ENCODE measurements around the gene PLP2.

PLP2 gene

DNA sequence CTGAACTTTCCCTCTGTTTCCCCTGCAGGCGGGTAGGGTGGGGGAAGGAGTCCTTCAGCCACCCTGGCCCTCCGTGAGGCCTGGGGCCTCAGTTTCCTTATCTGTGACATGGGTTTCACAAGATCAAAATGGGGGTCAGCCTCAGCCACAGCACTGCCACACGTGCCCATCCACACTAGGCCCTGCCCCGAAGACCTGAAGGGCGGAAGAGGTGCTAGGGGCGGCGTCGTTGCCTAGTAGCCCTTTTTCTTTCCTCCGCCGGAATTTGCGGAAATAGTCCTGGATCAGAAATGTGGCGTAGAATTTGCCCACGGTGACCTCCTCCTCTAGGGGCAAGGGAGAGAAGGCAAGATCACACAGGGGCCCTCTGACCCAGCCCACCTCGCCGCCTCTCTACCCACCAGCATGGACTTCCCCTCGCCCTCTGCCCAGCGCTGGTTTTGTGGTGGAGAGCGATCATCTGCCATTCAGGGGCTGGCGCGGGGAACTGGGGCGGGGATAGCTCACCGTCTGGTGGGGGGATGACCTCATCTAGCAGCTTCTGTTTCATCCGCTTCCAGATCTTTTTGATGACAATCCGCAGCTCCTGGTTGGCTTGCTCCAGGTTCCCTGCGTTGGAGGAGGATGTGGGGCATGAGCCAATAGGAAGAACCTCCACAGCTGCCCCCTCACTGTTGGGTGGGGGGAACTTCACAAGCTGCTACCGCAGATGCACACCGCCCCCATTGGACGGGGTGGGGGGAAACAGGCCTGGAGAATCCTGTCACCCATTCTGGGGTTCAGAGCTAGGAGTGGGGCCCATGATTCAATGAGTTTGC lies 37.9 kb downstream of the PLP2 start:
- no peak for DNase-seq (ENCODE audit: low read depth)

DNA sequence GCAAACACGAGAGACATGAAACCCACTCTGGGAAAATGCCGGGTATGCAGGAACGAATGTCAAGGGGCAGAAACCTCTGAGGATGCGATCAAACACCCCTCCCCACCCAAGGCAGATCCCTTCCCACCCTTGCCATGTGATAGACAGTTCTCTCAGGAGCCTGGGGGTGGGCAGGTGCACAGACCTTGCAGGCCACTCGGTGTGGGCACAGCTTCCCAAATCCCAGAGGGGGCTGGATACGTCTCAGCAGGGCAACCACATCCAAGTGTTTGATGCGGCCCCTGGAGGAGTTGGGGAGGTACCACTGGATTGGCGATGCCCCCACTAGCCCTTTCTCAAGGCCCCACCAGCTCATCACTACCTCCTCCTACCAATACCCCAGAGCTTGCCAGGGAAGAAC lies 38.7 kb downstream of the PLP2 start:
- no peak for DNase-seq (ENCODE audit: low read depth)

DNA sequence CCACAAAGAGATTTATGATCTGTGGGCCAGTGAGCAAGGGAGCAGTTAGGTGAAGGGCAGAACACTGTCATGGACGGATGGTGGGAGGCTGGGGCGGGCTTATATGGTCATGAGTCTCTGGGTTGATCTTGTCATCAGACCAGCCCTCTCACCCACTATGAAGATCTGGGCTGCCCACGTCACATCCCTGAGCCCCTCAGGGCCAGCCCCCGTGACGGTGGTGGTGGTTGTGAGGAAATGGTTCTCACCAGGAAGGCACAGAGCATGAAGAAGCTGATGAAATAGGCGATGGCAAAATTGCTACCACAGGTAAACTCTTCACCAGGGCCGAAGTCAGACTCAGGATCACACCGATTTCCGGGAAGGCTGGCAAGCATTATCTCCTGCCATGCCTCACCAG lies 39.4 kb downstream of the PLP2 start:
- DNase-seq (ENCODE audit: low read depth), result no peak

DNA sequence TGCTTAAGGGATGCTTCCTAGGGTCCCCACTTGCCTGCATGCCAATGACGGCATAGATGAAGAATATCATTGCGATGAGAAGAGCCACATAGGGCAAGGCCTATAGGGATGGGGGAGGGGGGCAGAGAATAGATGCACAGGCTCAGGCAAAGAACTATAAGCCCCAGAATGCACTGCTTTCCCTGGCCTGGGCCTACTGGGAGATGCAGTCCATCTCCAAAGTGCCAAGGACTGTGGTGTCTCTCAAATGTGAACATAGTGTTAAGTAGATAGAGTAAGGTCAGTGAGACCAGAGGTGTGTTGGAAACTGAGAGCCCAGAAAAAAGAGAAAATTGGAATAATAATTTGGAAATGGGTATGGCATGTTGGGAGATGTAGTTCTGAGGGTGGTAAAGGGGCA lies 40.5 kb downstream of the PLP2 start:
- DNase-seq (ENCODE audit: low read depth), result no peak

DNA sequence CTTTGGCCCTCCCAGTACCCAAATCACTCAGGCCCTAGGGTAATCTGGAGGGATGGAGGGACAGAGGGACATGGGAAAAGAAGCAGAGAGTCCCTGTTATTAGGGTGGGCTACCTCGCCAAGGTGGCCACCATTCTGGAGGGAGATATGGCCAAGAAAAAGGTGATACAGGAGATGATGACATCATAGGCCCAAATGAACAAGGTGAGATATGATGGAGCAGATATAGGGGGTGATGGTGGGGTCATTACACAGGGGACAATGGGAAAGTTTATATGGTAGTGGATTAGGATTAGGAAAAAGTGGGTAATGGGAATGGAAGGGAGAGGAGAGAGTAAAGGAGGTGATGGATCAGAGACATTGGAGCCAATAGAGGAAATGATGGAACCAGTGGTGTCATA lies 41.2 kb downstream of the PLP2 start:
- DNase-seq (ENCODE audit: low read depth), result no peak

DNA sequence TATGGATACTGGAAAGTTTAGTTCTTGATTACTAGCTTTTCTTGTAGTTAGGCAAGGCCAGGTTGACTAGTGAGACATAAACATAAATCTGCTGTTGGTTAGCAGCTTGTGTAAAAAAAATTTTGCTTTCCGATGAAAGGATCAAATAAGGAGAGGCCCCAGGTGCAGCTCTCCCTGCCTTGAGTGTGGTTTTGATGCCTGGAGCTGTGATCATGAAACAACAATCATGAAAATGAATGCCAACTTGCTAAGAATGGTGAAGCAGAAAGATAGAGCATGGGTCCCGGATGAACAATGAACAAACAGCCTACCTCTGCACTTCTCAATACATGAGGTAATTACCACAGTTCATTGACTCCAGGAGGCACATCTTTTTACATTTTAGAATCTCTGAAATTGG lies 42.7 kb downstream of the PLP2 start:
- DNase-seq (ENCODE audit: low read depth), result no peak

DNA sequence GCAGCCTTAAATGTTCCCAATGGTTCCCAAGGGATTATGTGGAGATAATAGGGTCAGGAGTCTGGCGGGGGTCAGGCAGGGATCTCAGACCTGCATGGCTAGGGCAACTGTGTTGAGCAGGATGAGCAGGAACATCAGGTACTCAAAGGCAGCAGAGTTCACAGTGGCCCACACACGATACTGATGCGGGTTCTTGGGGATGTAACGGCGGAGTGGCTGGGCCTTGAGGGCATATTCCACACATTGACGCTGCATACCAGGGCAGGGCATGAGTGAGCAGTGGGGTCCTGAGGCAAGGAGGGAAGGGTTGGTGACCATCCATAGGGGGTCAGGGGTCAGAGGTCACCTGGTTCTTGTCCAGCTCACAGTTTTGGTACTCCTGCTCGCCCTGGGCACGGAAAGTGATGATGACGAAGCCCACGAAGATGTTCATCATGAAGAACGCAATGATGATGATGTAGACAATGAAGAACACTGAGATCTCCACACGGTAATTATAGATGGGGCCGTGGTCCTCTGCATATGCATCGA lies 43.4 kb downstream of the PLP2 start:
- no peak for DNase-seq (ENCODE audit: low read depth)

DNA sequence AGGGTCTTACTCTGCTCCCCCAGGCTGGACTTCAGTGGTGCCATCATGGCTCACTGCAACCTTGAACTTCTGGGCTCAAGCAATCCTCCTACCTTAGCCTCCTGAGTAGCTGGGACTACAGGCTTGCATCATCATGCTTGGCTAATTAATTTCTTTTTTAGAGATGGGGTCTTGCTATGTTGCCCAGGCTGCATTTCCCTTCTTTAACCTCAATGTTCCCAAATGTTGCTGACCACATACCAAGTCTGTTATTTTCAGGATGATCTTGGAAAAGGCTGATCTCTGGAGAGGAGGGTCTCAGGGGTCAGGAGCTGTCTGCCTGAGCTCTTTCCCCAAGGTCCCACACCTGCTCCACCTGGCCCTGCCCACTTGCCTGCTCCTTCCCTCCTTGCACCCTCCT lies 48.4 kb downstream of the PLP2 start:
- DNase-seq (ENCODE audit: low read depth), result no peak

DNA sequence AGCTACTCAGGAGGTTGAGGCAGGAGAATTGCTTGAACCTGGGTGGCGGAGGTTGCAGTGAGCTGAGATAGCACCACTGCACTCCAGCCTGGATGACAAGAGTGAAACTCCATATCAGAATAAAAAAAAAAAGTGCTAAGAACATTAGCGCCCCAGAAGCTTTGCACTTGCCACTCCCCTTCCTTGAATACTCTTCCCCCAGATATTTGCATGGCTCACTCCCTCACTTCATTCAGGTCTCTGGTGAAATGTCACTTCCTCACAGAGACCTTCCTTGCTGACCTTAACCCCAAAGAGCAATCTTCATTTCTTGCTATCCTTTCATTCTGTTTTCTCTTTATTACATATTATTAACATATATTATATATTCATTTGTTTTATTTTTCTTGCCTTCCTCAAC lies 50.2 kb downstream of the PLP2 start:
- DNase-seq (ENCODE audit: low read depth), result no peak
